Type B pancreatic cell (in vitro differentiated cells): ENCODE results near the gene TSBP1. TPM values are rescaled to one million over a fixed set of nuclear protein-coding genes. Genes with fewer than 3 reads are reported as not detected.

Source experiments
- DNase-seq: peaks from one replicate; pipeline ENCODE4 v3.0.0; 2021; ENCODE audit warnings: mixed read lengths; ENCODE audit not compliant: unreplicated experiment; ENCODE audit errors: extremely low spot score
- H3K27ac Mint-ChIP-seq: 2 replicates; pipeline ENCODE4 v1.8.0; 2021; ENCODE audit warnings: mild to moderate bottlenecking, mixed read lengths
- H3K27me3 Mint-ChIP-seq: 2 replicates; pipeline ENCODE4 v1.8.0; 2021; ENCODE audit warnings: mixed read lengths
- H3K36me3 Mint-ChIP-seq: 2 replicates; pipeline ENCODE4 v1.8.0; 2021; ENCODE audit warnings: mixed read lengths
- H3K4me1 Mint-ChIP-seq: one replicate; pipeline ENCODE4 v1.8.0; 2021; ENCODE audit warnings: mixed read lengths; ENCODE audit not compliant: unreplicated experiment
- H3K4me3 Mint-ChIP-seq: 2 replicates; pipeline ENCODE4 v1.8.0; 2021; ENCODE audit warnings: mild to moderate bottlenecking, mixed read lengths
- H3K9me3 Mint-ChIP-seq: 2 replicates; pipeline ENCODE4 v1.8.0; 2021; ENCODE audit warnings: mixed read lengths
- total RNA-seq: library from RNA; stranded (reverse); gene quantifications from 2 replicates; pipeline ENCODE4 v1.2.1, GENCODE V29; 2021; ENCODE audit warnings: low replicate concordance
- TF ChIP-seq, protein P1 (sequence below): fragments of 200-600 bp; sonication (generic); conservative IDR thresholded peaks from 2 replicates; pipeline ENCODE4 v1.5.0; 2021; ENCODE audit warnings: antibody characterized with exemption, mild to moderate bottlenecking

TSBP1 gene
- total RNA-seq, 1 donor from 2014 or later = not detected

- DNase-seq = no peak
- H3K27me3 Mint-ChIP-seq = peaks cover 21% of the 10 kb centered on the region
- H3K4me3 Mint-ChIP-seq = no peak overlapping the region
- no peaks in the 10 kb centered on the region for H3K9me3 Mint-ChIP-seq
- no peak overlapping the region for H3K27ac Mint-ChIP-seq
- TF ChIP-seq, protein P1, sequence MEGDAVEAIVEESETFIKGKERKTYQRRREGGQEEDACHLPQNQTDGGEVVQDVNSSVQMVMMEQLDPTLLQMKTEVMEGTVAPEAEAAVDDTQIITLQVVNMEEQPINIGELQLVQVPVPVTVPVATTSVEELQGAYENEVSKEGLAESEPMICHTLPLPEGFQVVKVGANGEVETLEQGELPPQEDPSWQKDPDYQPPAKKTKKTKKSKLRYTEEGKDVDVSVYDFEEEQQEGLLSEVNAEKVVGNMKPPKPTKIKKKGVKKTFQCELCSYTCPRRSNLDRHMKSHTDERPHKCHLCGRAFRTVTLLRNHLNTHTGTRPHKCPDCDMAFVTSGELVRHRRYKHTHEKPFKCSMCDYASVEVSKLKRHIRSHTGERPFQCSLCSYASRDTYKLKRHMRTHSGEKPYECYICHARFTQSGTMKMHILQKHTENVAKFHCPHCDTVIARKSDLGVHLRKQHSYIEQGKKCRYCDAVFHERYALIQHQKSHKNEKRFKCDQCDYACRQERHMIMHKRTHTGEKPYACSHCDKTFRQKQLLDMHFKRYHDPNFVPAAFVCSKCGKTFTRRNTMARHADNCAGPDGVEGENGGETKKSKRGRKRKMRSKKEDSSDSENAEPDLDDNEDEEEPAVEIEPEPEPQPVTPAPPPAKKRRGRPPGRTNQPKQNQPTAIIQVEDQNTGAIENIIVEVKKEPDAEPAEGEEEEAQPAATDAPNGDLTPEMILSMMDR = no peak
- H3K36me3 Mint-ChIP-seq = no peaks in the 10 kb centered on the region
- H3K4me1 Mint-ChIP-seq = peaks cover 8% of the 10 kb centered on the region
Observed at GRCh38 chr6:32247401-32247800, 124.3 kb downstream of the TSBP1 start.

GRCh38 chr6:32244946-32245398, 126.7 kb downstream of the TSBP1 start:
- H3K4me3 Mint-ChIP-seq = peak overlapping the region; percentile 42
- DNase-seq = peak; percentile 82
- H3K27me3 Mint-ChIP-seq = peaks cover 14% of the 10 kb centered on the region
- H3K36me3 Mint-ChIP-seq = no peaks in the 10 kb centered on the region
- TF ChIP-seq, protein P1 = peak; percentile 99
- H3K9me3 Mint-ChIP-seq = no peaks in the 10 kb centered on the region
- H3K27ac Mint-ChIP-seq = peak overlapping the region; percentile 44
- peaks cover 8% of the 10 kb centered on the region for H3K4me1 Mint-ChIP-seq

DNA sequence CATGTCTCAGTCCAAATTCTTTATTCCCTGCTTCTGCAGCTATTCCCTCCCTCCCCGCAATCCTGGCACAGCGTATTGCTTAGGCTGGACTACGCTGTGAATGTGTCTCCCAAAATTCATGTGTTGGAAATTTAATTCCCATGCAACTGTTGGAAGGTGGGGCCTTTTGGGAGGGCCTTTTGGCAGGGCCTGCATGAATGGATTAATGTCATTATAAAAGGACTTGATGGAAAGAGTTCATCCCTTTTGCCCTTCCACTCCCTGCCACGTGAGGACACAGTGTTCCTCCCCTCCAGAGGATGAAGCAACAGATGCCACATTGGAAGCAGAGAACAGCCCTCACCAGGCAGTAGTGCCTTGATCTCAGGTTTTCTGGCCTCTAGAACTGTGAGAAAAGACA, 127.4 kb downstream of the TSBP1 start:
- Mint-ChIP-seq H3K27me3 (peaks cover 14% of the 10 kb centered on the region), H3K9me3 (no peaks in the 10 kb centered on the region), H3K4me1 (peaks cover 8% of the 10 kb centered on the region), H3K27ac (no peak overlapping the region), H3K4me3 (no peak overlapping the region), H3K36me3 (no peaks in the 10 kb centered on the region)
- no peak for DNase-seq
- TF ChIP-seq, protein P1 = no peak

Other genes with a start within 250 kb of the TSBP1 start
- gene ATF6B, start 243.7 kb downstream of the TSBP1 start, total RNA-seq = 95.8 and 99.3 TPM in 2 replicates
- 8.4 and 10.1 TPM in 2 replicates for gene FKBPL, start 241.6 kb downstream of the TSBP1 start, total RNA-seq
- 1.00 and 2.7 TPM in 2 replicates for gene PRRT1, start 220.0 kb downstream of the TSBP1 start, total RNA-seq
- gene PPT2, start 217.8 kb downstream of the TSBP1 start, total RNA-seq = 44.1 and 46.9 TPM in 2 replicates
- gene EGFL8, start 207.3 kb downstream of the TSBP1 start, total RNA-seq = 27.1 and 35.8 TPM in 2 replicates
- 64.1 and 76.3 TPM in 2 replicates for gene AGPAT1, start 195.8 kb downstream of the TSBP1 start, total RNA-seq
- gene RNF5, start 193.5 kb downstream of the TSBP1 start, total RNA-seq = 49.4 and 69.2 TPM in 2 replicates
- 11.1 and 16.9 TPM in 2 replicates for gene AGER, start 187.7 kb downstream of the TSBP1 start, total RNA-seq
- gene PBX2, start 181.7 kb downstream of the TSBP1 start, total RNA-seq = 137 and 166 TPM in 2 replicates
- 0.48 and 3.3 TPM in 2 replicates for gene GPSM3, start 179.3 kb downstream of the TSBP1 start, total RNA-seq
- 1.5 and 1.9 TPM in 2 replicates for gene NOTCH4, start 147.8 kb downstream of the TSBP1 start, total RNA-seq
- not detected in 2 replicates for gene BTNL2, start 35.3 kb upstream of the TSBP1 start, total RNA-seq
- 1.4 and 2.1 TPM in 2 replicates for gene HLA-DRA, start 68.0 kb upstream of the TSBP1 start, total RNA-seq
- 9.2 and 22.1 TPM in 2 replicates for gene HLA-DRB5, start 158.4 kb upstream of the TSBP1 start, total RNA-seq
- gene HLA-DRB1, start 217.9 kb upstream of the TSBP1 start, total RNA-seq = 24.3 and 88.9 TPM in 2 replicates